GM12874 (cell line): ENCODE results near the gene C1orf21.

Experiments used
- TF ChIP-seq, protein P1 (sequence below): IDR thresholded peaks from 2 replicates; pipeline ENCODE4 v1.5.1; 2011; ENCODE audit warnings: low read depth, mild to moderate bottlenecking, control low read depth, low read length, moderate library complexity; ENCODE audit not compliant: insufficient read depth

C1orf21 gene

DNA sequence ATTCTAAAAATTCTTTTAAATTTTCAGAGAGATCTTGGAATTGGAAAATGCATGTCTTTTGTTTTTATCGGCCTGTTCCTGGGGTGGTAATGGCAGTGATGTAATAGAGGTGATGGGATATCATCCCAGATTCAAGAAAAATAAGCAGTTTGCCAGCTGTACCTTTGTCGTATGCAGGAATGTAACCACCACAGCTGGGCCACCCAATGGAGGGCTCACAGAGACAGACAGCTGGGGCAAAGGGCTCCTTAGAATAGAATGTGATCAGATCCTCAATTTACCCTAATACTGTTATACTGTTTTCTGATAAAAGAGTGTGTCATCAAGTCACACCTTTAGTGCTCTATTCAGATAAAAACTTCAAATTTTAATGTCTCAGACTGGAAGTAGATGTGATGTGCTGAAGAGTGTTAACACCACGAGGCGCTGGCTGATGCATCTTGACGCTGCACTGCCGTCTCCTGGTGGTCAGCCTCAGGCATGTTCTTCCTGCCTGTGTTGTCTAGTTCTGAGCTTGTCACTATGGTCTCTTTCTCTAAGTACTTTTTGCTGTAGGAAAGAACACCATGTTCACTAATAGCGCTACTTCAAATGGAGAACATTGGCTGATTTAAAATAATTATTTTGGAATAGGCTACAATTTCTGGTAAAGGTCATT lies 78.8 kb downstream of the C1orf21 start:
- TF ChIP-seq, protein P1, sequence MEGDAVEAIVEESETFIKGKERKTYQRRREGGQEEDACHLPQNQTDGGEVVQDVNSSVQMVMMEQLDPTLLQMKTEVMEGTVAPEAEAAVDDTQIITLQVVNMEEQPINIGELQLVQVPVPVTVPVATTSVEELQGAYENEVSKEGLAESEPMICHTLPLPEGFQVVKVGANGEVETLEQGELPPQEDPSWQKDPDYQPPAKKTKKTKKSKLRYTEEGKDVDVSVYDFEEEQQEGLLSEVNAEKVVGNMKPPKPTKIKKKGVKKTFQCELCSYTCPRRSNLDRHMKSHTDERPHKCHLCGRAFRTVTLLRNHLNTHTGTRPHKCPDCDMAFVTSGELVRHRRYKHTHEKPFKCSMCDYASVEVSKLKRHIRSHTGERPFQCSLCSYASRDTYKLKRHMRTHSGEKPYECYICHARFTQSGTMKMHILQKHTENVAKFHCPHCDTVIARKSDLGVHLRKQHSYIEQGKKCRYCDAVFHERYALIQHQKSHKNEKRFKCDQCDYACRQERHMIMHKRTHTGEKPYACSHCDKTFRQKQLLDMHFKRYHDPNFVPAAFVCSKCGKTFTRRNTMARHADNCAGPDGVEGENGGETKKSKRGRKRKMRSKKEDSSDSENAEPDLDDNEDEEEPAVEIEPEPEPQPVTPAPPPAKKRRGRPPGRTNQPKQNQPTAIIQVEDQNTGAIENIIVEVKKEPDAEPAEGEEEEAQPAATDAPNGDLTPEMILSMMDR: no peak

- TF ChIP-seq, protein P1: no peak
Measured at GRCh38 chr1:184467295-184467694, 80.5 kb downstream of the C1orf21 start.

GRCh38 chr1:184469396-184469795 lies 82.6 kb downstream of the C1orf21 start:
- TF ChIP-seq, protein P1: no peak

DNA sequence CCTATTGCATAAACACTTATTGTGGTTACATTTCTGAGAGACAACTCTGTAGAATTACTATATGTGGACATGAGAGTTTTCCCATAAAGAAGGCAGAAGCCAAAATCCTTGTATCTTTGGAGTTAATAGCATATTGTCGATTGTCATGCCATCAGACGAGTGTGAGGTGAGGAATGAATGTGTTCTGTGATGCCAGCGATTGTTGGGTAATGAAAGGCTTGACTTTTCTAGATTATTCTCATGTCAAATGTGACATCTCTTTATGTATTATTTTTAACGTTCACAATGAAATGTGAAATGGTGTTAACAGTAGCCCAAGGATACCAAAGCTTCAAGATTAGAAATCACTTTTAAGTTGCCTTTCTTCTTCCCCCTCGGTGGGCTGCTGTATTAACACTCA lies 84.9 kb downstream of the C1orf21 start:
- TF ChIP-seq, protein P1: no peak

- TF ChIP-seq, protein P1: no peak
Measured at GRCh38 chr1:184472136-184472535, 85.3 kb downstream of the C1orf21 start.

DNA sequence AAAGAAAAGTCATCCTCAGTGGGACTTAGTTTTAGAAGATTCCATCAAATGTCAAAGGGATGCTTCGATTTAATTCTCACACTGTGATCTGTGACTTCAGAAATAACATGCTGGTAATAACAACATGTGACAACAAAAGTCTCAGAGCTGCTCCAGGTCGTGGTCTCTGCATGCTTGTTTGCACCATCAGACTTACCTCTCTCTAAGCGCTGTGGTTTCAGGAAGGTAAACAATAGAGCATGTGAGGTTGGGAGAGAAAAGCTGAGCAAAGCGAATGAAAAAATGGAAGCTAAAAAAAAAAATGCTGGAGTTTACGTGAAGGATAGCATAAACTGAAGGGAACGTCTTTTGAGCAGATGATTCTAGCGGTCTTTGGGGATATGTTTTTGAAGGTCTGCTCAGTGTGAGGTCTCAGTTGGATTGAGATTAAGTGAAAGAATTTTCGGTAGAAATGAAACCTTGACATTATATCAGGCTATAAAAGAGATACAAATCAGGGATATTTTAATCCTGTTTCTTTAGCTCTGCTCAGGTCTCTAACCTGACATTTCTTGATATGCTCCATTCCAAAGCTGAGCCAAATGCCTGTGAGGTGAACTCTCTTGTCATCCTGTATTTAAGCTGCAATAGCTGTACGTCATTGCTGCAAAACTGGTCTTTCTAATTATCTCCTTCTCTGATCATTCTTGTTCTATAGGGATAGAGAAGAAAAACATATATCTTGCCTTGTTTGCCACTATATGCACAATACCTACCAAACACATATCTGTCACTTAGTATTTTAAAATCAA lies 86.5 kb downstream of the C1orf21 start:
- TF ChIP-seq, protein P1: no peak

GRCh38 chr1:184476187-184476586 lies 89.4 kb downstream of the C1orf21 start:
- TF ChIP-seq, protein P1: no peak
